ENCODE results near the gene EIF4E1B. TPM values are rescaled to one million over a fixed set of nuclear protein-coding genes. Genes with fewer than 3 reads are reported as not detected.
A peak's percentile ranks its signal among the peaks of the same experiment; 100 is the strongest.
"Not testable (repeated sequence)": the region's sequence is repeated elsewhere in the genome, so short reads cannot be mapped to it uniquely, and the experiment has no call there.

EIF4E1B gene
- total RNA-seq, 2 experiments from 2014 or later = not detected

- H3K4me1 Mint-ChIP-seq = peaks cover 11% of the 10 kb centered on the region
- no peak overlapping the region for H3K27ac Mint-ChIP-seq
- no peak for DNase-seq
Measured at GRCh38 chr5:176597417-176598389, 32.8 kb upstream of the EIF4E1B start.

GRCh38 chr5:176599749-176600430, 30.6 kb upstream of the EIF4E1B start:
- H3K9me3 Mint-ChIP-seq, H3K27ac Mint-ChIP-seq, DNase-seq, H3K36me3 Mint-ChIP-seq, H3K4me3 Mint-ChIP-seq: not testable (repeated sequence)
- Mint-ChIP-seq H3K4me1 (peaks cover 11% of the 10 kb centered on the region), H3K27me3 (peaks cover 30% of the 10 kb centered on the region)

More at GRCh38 chr5:176597417-176598389, 32.8 kb upstream of the EIF4E1B start:
- no peaks in the 10 kb centered on the region for H3K36me3 Mint-ChIP-seq
- H3K9me3 Mint-ChIP-seq = no peaks in the 10 kb centered on the region
- peak overlapping the region; percentile 38 for H3K4me3 Mint-ChIP-seq
- H3K27me3 Mint-ChIP-seq = peaks cover 22% of the 10 kb centered on the region

- H3K4me3 Mint-ChIP-seq = no peak overlapping the region
- H3K27me3 Mint-ChIP-seq = peaks cover 17% of the 10 kb centered on the region
- no peaks in the 10 kb centered on the region for H3K9me3 Mint-ChIP-seq
- H3K36me3 Mint-ChIP-seq = no peaks in the 10 kb centered on the region
- H3K4me1 Mint-ChIP-seq = peaks cover 5% of the 10 kb centered on the region
- no peak for DNase-seq
- H3K27ac Mint-ChIP-seq = no peak overlapping the region
Measured at GRCh38 chr5:176601901-176602482, 28.5 kb upstream of the EIF4E1B start.

- no peaks in the 10 kb centered on the region for H3K36me3 Mint-ChIP-seq
- no peaks in the 10 kb centered on the region for H3K9me3 Mint-ChIP-seq
- no peak overlapping the region for H3K27ac Mint-ChIP-seq
- no peak overlapping the region for H3K4me3 Mint-ChIP-seq
- DNase-seq = no peak
- peaks cover 16% of the 10 kb centered on the region for H3K27me3 Mint-ChIP-seq
- H3K4me1 Mint-ChIP-seq = peaks cover 5% of the 10 kb centered on the region
Measured at GRCh38 chr5:176603091-176603490, 27.4 kb upstream of the EIF4E1B start.

- Mint-ChIP-seq H3K4me1 (peaks cover 9% of the 10 kb centered on the region), H3K27me3 (peaks cover 25% of the 10 kb centered on the region), H3K27ac (no peak overlapping the region), H3K9me3 (no peaks in the 10 kb centered on the region), H3K4me3 (no peak overlapping the region), H3K36me3 (no peaks in the 10 kb centered on the region)
- DNase-seq = no peak
Measured at GRCh38 chr5:176606032-176606431, 24.4 kb upstream of the EIF4E1B start.

GRCh38 chr5:176606875-176607274, 23.6 kb upstream of the EIF4E1B start:
- Mint-ChIP-seq H3K27me3 (peaks cover 31% of the 10 kb centered on the region), H3K36me3 (no peaks in the 10 kb centered on the region), H3K4me1 (peaks cover 9% of the 10 kb centered on the region), H3K4me3 (no peak overlapping the region), H3K9me3 (no peaks in the 10 kb centered on the region), H3K27ac (no peak overlapping the region)
- DNase-seq = no peak

GRCh38 chr5:176608142-176608705, 22.3 kb upstream of the EIF4E1B start:
- Mint-ChIP-seq H3K27me3 (peaks cover 37% of the 10 kb centered on the region), H3K4me3 (no peak overlapping the region), H3K36me3 (no peaks in the 10 kb centered on the region), H3K4me1 (peaks cover 9% of the 10 kb centered on the region), H3K9me3 (no peaks in the 10 kb centered on the region), H3K27ac (no peak overlapping the region)
- no peak for DNase-seq

- DNase-seq = no peak
- Mint-ChIP-seq H3K4me1 (peaks cover 9% of the 10 kb centered on the region), H3K4me3 (peak overlapping the region; percentile 86), H3K27ac (peak overlapping the region; percentile 12), H3K9me3 (no peaks in the 10 kb centered on the region), H3K27me3 (peaks cover 36% of the 10 kb centered on the region), H3K36me3 (no peaks in the 10 kb centered on the region)
Measured at GRCh38 chr5:176608937-176609723, 21.3 kb upstream of the EIF4E1B start.

- peak within 1 kb of the TSS; percentile 12 for H3K27ac Mint-ChIP-seq
- peaks cover 9% of the 10 kb centered on the region for H3K4me1 Mint-ChIP-seq
- DNase-seq = peak; percentile 78
- no peaks in the 10 kb centered on the region for H3K36me3 Mint-ChIP-seq
- peaks cover 36% of the 10 kb centered on the region for H3K27me3 Mint-ChIP-seq
- H3K4me3 Mint-ChIP-seq = peak within 1 kb of the TSS; percentile 86
- H3K9me3 Mint-ChIP-seq = no peaks in the 10 kb centered on the region
Measured at GRCh38 chr5:176609724-176610434, 20.6 kb upstream of the EIF4E1B start, which contains the start of gene GPRIN1. Gene GPRIN1 (minus strand): TSS chr5:176610156. CDS start chr5:176599834, 10,322 bp downstream.

- no peak for DNase-seq
- Mint-ChIP-seq H3K27me3 (peaks cover 40% of the 10 kb centered on the region), H3K36me3 (no peaks in the 10 kb centered on the region), H3K27ac (no peak overlapping the region), H3K9me3 (no peaks in the 10 kb centered on the region), H3K4me3 (peak overlapping the region; percentile 68), H3K4me1 (peaks cover 9% of the 10 kb centered on the region)
Measured at GRCh38 chr5:176610435-176610773, 20.1 kb upstream of the EIF4E1B start.

- H3K36me3 Mint-ChIP-seq = no peaks in the 10 kb centered on the region
- H3K4me1 Mint-ChIP-seq = peaks cover 9% of the 10 kb centered on the region
- DNase-seq = peak; percentile 55
- H3K27me3 Mint-ChIP-seq = peaks cover 50% of the 10 kb centered on the region
- H3K9me3 Mint-ChIP-seq = no peaks in the 10 kb centered on the region
- H3K27ac Mint-ChIP-seq = no peak overlapping the region
- no peak overlapping the region for H3K4me3 Mint-ChIP-seq
Measured at GRCh38 chr5:176611435-176611834, 19.0 kb upstream of the EIF4E1B start.

GRCh38 chr5:176612008-176612407, 18.5 kb upstream of the EIF4E1B start:
- H3K4me3 Mint-ChIP-seq = no peak overlapping the region
- H3K4me1 Mint-ChIP-seq = peaks cover 9% of the 10 kb centered on the region
- no peaks in the 10 kb centered on the region for H3K9me3 Mint-ChIP-seq
- DNase-seq = no peak
- H3K36me3 Mint-ChIP-seq = no peaks in the 10 kb centered on the region
- no peak overlapping the region for H3K27ac Mint-ChIP-seq
- peaks cover 56% of the 10 kb centered on the region for H3K27me3 Mint-ChIP-seq

- H3K9me3 Mint-ChIP-seq = no peaks in the 10 kb centered on the region
- DNase-seq = no peak
- no peak overlapping the region for H3K27ac Mint-ChIP-seq
- H3K4me3 Mint-ChIP-seq = no peak overlapping the region
- no peaks in the 10 kb centered on the region for H3K36me3 Mint-ChIP-seq
- H3K27me3 Mint-ChIP-seq = peaks cover 61% of the 10 kb centered on the region
- H3K4me1 Mint-ChIP-seq = peaks cover 9% of the 10 kb centered on the region
Measured at GRCh38 chr5:176612855-176613254, 17.6 kb upstream of the EIF4E1B start.

All from activated naive CD8-positive, alpha-beta T cell treated with anti-CD3 and anti-CD28 coated beads for 36 hours (primary cell).